HFFc6 (cell line): ENCODE data around the gene EMCN. TPM values are rescaled to one million over a fixed set of nuclear protein-coding genes. Genes with fewer than 3 reads are reported as not detected.

Experiments used
- DNase-seq: peaks from one replicate; pipeline ENCODE4 v3.0.0-alpha.2; 2018
- H3K27ac Mint-ChIP-seq: 2 replicates; pipeline ENCODE4 v1.8.0; 2020; ENCODE audit warnings: mild to moderate bottlenecking, mixed read lengths
- H3K27me3 Mint-ChIP-seq: 2 replicates; pipeline ENCODE4 v1.8.0; 2021; ENCODE audit warnings: mild to moderate bottlenecking, moderate library complexity, mixed read lengths; ENCODE audit not compliant: insufficient read depth
- H3K36me3 Mint-ChIP-seq: 2 replicates; pipeline ENCODE4 v1.8.0; 2021; ENCODE audit warnings: low read depth, mixed read lengths
- H3K4me1 Mint-ChIP-seq: 2 replicates; pipeline ENCODE4 v1.8.0; 2020; ENCODE audit warnings: low read depth, mixed read lengths
- H3K4me3 Mint-ChIP-seq: 2 replicates; pipeline ENCODE4 v1.8.0; 2020; ENCODE audit warnings: mild to moderate bottlenecking, moderate library complexity, mixed read lengths
- H3K9me3 Mint-ChIP-seq: 2 replicates; pipeline ENCODE4 v1.8.0; 2020; ENCODE audit warnings: mild to moderate bottlenecking, mixed read lengths
- total RNA-seq, 6 experiments: library from RNA; stranded (reverse); fragmentation: NEBNext Ultra II Directional; extraction: Animal tissue kit (Norgen Biotek cat#: 25700); gene quantifications; 2 replicates in 1 of 6; 3 replicates in 5 of 6; pipeline ENCODE4 v1.2.3, GENCODE V29; 2021
- TF ChIP-seq, protein P1 (sequence below): fragments of 200-600 bp; sonication (generic); IDR thresholded peaks from 2 replicates; pipeline ENCODE4 v1.5.0; 2021; ENCODE audit warnings: antibody characterized with exemption, mild to moderate bottlenecking

Gene EMCN
- total RNA-seq, 6 experiments from 2014 or later: 0.07 to 0.66 (median 0.47) TPM

DNA sequence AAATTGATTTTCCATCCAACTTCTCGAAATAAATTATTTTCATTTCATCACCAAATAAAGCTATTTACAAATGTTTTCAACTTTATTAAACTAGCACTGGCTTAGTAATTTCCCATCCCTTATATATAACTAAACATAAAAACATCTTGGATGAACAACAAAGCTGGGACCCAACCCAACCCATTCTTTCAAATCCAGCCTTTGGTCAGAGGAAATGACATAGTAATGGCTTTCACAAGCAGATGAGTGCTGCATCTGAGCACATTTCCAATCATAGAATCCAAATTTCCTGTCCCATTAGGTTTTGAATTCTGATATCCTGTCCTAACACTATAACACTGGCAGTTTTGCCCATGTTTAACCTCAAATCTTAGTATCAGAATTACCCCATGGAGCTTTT is 7.9 kb upstream of the EMCN start:
- no peaks in the 10 kb centered on the region; the same call in 1 of the 2 replicates for H3K27me3 Mint-ChIP-seq
- DNase-seq: no peak
- H3K27ac Mint-ChIP-seq: no peak overlapping the region
- H3K4me1 Mint-ChIP-seq: no peaks in the 10 kb centered on the region
- no peak overlapping the region for H3K4me3 Mint-ChIP-seq
- H3K36me3 Mint-ChIP-seq: peaks cover 14% of the 10 kb centered on the region
- TF ChIP-seq, protein P1, sequence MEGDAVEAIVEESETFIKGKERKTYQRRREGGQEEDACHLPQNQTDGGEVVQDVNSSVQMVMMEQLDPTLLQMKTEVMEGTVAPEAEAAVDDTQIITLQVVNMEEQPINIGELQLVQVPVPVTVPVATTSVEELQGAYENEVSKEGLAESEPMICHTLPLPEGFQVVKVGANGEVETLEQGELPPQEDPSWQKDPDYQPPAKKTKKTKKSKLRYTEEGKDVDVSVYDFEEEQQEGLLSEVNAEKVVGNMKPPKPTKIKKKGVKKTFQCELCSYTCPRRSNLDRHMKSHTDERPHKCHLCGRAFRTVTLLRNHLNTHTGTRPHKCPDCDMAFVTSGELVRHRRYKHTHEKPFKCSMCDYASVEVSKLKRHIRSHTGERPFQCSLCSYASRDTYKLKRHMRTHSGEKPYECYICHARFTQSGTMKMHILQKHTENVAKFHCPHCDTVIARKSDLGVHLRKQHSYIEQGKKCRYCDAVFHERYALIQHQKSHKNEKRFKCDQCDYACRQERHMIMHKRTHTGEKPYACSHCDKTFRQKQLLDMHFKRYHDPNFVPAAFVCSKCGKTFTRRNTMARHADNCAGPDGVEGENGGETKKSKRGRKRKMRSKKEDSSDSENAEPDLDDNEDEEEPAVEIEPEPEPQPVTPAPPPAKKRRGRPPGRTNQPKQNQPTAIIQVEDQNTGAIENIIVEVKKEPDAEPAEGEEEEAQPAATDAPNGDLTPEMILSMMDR: no peak
- peaks cover 13% of the 10 kb centered on the region for H3K9me3 Mint-ChIP-seq

- Mint-ChIP-seq H3K4me3 (no peak overlapping the region), H3K4me1 (peaks cover 42% of the 10 kb centered on the region), H3K36me3 (peaks cover 3% of the 10 kb centered on the region; the same call in 1 of the 2 replicates), H3K27me3 (peaks cover 2% of the 10 kb centered on the region; the same call in 1 of the 2 replicates), H3K27ac (no peak overlapping the region), H3K9me3 (no peaks in the 10 kb centered on the region)
- TF ChIP-seq, protein P1: no peak
- no peak for DNase-seq
These were observed 1.4 kb upstream of the EMCN start for GRCh38 chr4:100519205-100519604.

GRCh38 chr4:100516225-100516624 is 1.6 kb downstream of the EMCN start:
- H3K27ac Mint-ChIP-seq: no peak overlapping the region
- H3K9me3 Mint-ChIP-seq: no peaks in the 10 kb centered on the region
- H3K4me3 Mint-ChIP-seq: no peak overlapping the region
- TF ChIP-seq, protein P1: no peak
- no peak for DNase-seq
- peaks cover 72% of the 10 kb centered on the region for H3K4me1 Mint-ChIP-seq
- H3K27me3 Mint-ChIP-seq: peaks cover 2% of the 10 kb centered on the region; the same call in 1 of the 2 replicates
- peaks cover 6% of the 10 kb centered on the region; the same call in 1 of the 2 replicates for H3K36me3 Mint-ChIP-seq

GRCh38 chr4:100511896-100512295 is 5.9 kb downstream of the EMCN start:
- peaks cover 6% of the 10 kb centered on the region; the same call in 1 of the 2 replicates for H3K36me3 Mint-ChIP-seq
- H3K9me3 Mint-ChIP-seq: no peaks in the 10 kb centered on the region
- TF ChIP-seq, protein P1: no peak
- DNase-seq: no peak
- H3K27ac Mint-ChIP-seq: peak overlapping the region; percentile 64; the same call in 1 of the 2 replicates
- H3K4me1 Mint-ChIP-seq: peaks cover 70% of the 10 kb centered on the region
- no peak overlapping the region for H3K4me3 Mint-ChIP-seq
- H3K27me3 Mint-ChIP-seq: no peaks in the 10 kb centered on the region

DNA sequence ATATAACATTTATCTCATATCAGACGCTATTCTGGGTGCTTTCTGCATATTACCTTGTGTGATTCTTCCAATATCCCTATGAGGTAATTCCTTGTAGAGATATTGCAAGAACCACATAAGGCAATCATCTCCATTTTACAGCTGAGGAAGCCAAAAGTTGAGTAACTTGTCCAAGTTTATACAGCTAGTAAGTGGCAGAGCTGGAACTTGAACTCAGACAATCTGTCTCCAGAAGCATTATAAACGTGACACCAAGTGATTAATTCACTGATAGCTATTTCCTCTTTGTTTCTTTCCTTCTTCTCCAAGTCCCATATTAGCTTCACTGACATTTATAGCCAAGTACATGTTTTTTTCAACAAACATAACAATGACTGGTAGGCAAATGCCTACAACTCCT is 7.3 kb downstream of the EMCN start:
- Mint-ChIP-seq H3K4me3 (no peak overlapping the region), H3K9me3 (no peaks in the 10 kb centered on the region), H3K4me1 (peaks cover 66% of the 10 kb centered on the region), H3K36me3 (peaks cover 6% of the 10 kb centered on the region; the same call in 1 of the 2 replicates), H3K27ac (peak overlapping the region; percentile 64), H3K27me3 (no peaks in the 10 kb centered on the region)
- DNase-seq: peak; percentile 63
- TF ChIP-seq, protein P1: no peak
